Tibial artery (tissue), 4 donors: ENCODE data around the gene CEP295NL.

Source experiments
- DNase-seq, 2 donors: peaks; one replicate each; pipeline ENCODE4 v3.0.0-alpha.2; 2019
- H3K27ac ChIP-seq, 2 donors: fragments of 200-600 bp; sonication (generic) in 1 of 2; 1 replicate in 1 of 2; 2 replicates in 1 of 2; pipeline ENCODE4 v1.5.1; 2018 to 2019; ENCODE audit warnings: mild to moderate bottlenecking in 1 of 2
- H3K27me3 ChIP-seq, 2 donors: fragments of 200-600 bp; sonication (generic) in 1 of 2; one replicate each; pipeline versions ENCODE4 v1.5.1 to v1.6.0; 2016 to 2019
- H3K36me3 ChIP-seq, 3 donors: fragments of 200-600 bp; sonication (generic) in 2 of 3; one replicate each; pipeline ENCODE4 v1.5.1; 2016 to 2019; ENCODE audit warnings: mild to moderate bottlenecking in 2 of 3
- H3K4me1 ChIP-seq, 4 donors: fragments of 200-600 bp; sonication (generic) in 2 of 4; 1 replicate in 3 of 4; 2 replicates in 1 of 4; pipeline ENCODE4 v1.5.1; 2016 to 2019
- H3K4me3 ChIP-seq, 2 donors: fragments of 200-600 bp; sonication (generic) in 1 of 2; 1 replicate in 1 of 2; 2 replicates in 1 of 2; pipeline ENCODE4 v1.5.1; 2018 to 2019; ENCODE audit warnings: mild to moderate bottlenecking in 2 of 2
- H3K9me3 ChIP-seq, 3 donors: fragments of 200-600 bp; sonication (generic) in 1 of 3; one replicate each; pipeline ENCODE4 v1.5.1; 2016 to 2019
- intact Hi-C: fragments of 100-400 bp; cut with DNase I; formaldehyde crosslinking; loops from one replicate; pipeline ENCODE4 v1.15.0; 2023; ENCODE audit warnings: low total_unique reads
- TF ChIP-seq, protein P1 (sequence below), 2 experiments: fragments of 200-600 bp in 1 of 2; fragments of 450-650 bp in 1 of 2; IDR thresholded peaks; one replicate each; pipeline ENCODE4 v1.5.1; 2017 to 2019; ENCODE audit warnings: antibody characterized with exemption in 2 of 2, mild to moderate bottlenecking in 1 of 2, moderate library complexity in 1 of 2

The CEP295NL gene

DNA sequence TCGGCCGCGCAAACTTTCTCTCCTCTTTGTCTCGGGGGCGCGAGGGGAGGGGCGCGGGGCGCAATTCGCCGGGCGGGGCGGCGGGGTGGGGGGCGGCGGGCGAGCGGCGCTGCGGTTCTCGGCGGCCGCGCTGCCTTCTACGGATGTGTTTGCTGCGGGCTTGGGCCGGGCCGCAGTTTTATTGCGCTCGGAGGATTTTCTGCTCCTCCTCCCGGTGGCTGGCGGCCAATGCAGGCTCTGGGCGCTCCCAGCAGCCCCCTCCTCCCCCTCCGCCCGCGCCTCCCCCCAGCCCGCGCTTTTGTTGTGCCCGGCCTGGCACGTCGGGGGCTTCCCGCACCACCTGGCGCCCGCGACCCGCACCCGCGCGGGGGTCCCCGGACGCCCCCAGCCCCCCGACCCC lies 22.2 kb upstream of the CEP295NL start, which contains the start of gene TIMP2:
Gene TIMP2, minus strand, starts transcription at position 154 of the 400 bp plus-strand sequence. CDS start 299 bp downstream, outside the sequence.
- TF ChIP-seq, protein P1, sequence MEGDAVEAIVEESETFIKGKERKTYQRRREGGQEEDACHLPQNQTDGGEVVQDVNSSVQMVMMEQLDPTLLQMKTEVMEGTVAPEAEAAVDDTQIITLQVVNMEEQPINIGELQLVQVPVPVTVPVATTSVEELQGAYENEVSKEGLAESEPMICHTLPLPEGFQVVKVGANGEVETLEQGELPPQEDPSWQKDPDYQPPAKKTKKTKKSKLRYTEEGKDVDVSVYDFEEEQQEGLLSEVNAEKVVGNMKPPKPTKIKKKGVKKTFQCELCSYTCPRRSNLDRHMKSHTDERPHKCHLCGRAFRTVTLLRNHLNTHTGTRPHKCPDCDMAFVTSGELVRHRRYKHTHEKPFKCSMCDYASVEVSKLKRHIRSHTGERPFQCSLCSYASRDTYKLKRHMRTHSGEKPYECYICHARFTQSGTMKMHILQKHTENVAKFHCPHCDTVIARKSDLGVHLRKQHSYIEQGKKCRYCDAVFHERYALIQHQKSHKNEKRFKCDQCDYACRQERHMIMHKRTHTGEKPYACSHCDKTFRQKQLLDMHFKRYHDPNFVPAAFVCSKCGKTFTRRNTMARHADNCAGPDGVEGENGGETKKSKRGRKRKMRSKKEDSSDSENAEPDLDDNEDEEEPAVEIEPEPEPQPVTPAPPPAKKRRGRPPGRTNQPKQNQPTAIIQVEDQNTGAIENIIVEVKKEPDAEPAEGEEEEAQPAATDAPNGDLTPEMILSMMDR (IDR thresholded peaks at IDR 0.05): peak; percentile 3 to 23
- Histone ChIP-seq H3K4me1 (peaks cover 0 to 56% (median 46%) of the 10 kb centered on the region in 4 donors), H3K36me3 (no peaks in the 10 kb centered on the region), H3K4me3 (peak within 1 kb of the TSS; percentile 89 to 91), H3K27ac (peak within 1 kb of the TSS; percentile 96 to 98), H3K9me3 (no peaks in the 10 kb centered on the region), H3K27me3 (no peaks in the 10 kb centered on the region)
- intact Hi-C loops: no loop called here
- peak; percentile 88 to 95 for DNase-seq

DNA sequence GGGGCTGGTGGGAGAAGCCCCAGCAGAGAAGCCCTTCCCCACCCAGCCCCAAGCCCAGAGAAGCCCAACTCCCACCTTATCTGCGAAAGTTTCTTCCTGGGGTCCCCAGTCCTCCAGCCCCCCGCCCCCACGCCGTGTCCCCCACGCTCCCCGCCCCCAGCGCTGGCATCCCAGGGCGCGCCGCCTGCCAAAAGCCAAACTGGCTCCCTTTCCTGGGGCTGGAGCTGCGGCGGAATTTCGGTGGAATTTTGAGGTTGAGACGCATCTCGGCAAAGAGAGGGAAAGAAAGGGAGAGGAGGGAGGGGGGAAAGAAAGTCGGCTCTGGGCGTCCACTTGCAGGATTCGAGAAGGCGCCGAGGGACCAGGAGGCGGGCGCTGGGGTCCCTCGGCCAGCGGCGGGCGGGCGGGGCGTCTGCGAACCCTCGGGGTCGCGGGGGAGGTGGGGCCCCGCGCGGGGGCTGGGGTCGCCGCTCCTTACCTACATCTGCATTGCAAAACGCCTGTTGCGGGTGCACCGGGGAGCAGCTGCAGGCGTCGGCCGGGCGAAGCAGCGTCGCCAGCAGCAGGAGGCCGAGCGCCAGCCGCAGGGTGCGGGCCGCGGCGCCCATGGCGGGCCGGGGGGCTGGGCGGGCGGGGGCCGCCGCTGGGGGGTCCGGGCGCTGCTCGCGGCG lies 21.6 kb upstream of the CEP295NL start:
- Histone ChIP-seq H3K9me3 (no peaks in the 10 kb centered on the region), H3K4me3 (peak overlapping the region; percentile 89 to 91), H3K27me3 (no peaks in the 10 kb centered on the region), H3K27ac (peak overlapping the region; percentile 96 to 98), H3K36me3 (no peaks in the 10 kb centered on the region), H3K4me1 (peaks cover 0 to 62% (median 52%) of the 10 kb centered on the region in 4 donors)
- intact Hi-C loops: loop anchor here (5.0 kb wide), 2 partner anchors 42 to 48 kb away; no protein-coding TSS in a partner anchor
- TF ChIP-seq, protein P1 (IDR thresholded peaks at IDR 0.05): no peak
- no peak for DNase-seq

DNA sequence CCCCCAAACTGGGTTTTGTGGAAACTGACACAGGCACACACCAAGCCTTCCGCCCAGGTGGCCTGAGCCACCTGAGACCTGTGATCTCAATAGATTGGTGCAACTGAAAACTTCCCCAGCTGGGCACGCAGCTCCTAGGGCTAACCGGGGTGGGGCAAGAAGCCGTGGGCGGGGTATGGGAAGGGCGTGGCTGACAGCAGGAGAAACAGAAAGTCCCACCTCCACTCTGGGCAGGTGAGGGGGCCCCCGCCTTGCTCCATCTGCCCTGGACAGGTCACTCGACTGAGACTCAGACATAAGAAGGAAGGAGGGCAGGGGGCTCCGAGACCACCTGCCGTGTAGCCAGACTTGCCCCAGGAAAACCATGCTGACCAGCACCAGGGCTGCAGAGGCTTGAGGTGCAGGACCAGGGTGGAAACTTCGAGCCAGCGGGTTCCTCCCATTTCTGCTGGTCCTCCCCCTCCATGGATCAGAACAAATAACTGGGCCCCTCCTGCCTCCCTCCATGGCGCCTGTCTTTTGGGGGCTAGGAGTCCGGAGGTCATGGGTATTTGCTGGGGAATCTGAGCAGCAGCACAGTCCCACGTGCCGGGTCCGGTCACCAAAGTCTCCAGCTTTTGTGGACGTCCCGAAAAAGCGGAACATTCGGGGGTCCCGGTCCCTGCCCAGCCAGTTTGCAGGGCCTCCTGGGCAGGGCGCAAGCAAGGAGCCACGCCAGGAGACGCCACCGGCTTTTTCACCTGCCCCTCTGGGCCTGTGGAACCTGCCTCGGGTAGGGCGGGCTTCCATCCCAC lies 20.9 kb upstream of the CEP295NL start:
- intact Hi-C loops: loop anchor here (5.0 kb wide), 2 partner anchors 42 to 48 kb away; no protein-coding TSS in a partner anchor
- Histone ChIP-seq H3K27me3 (no peaks in the 10 kb centered on the region), H3K27ac (peak overlapping the region; percentile 96 to 98), H3K4me1 (peaks cover 0 to 68% (median 56%) of the 10 kb centered on the region in 4 donors), H3K36me3 (no peaks in the 10 kb centered on the region), H3K4me3 (peak overlapping the region; percentile 89 to 91), H3K9me3 (no peaks in the 10 kb centered on the region)
- peak; percentile 68 to 85 for DNase-seq
- TF ChIP-seq, protein P1 (IDR thresholded peaks at IDR 0.05): no peak

DNA sequence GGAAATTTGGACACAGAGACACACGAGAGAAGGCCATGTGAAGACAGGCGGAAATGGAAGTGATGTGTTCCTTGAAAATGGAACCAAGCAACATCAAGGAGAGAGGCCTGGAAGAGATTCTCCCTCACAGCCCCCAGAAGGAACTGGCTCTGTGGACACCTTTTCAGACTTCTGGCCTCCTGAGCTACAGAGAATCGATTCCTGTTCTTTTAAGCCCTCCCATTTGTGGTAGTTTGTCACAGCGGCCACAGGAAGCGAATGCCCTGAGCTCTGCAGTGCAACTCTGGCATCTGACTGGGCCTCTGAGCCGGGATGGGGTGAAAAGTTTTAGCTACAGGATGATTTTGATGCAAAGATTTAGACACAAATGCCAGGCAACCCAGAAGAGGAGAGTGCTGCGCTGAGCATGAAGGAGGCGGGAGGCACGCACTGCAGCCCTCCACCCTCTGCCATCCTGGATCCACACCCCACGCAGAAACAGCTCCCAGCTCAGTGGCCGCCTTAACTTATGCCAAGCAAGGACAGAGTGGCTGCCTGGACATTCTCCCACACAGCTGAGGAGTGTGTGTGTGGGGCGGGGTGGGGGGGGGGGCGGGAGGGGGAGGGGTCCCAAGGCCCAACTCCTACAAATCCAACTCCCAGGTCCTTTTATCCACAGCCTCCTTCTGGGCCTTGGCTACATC lies 20.0 kb upstream of the CEP295NL start:
- peaks cover 0 to 77% (median 65%) of the 10 kb centered on the region in 4 donors for H3K4me1 ChIP-seq
- H3K4me3 ChIP-seq: peak overlapping the region; percentile 89 to 91
- intact Hi-C loops: loop anchor here (5.0 kb wide), 2 partner anchors 41 to 49 kb away; no protein-coding TSS in a partner anchor
- H3K36me3 ChIP-seq: no peaks in the 10 kb centered on the region
- TF ChIP-seq, protein P1 (IDR thresholded peaks at IDR 0.05): no peak
- H3K27ac ChIP-seq: peak overlapping the region; percentile 96 to 98
- H3K9me3 ChIP-seq: no peaks in the 10 kb centered on the region
- H3K27me3 ChIP-seq: no peaks in the 10 kb centered on the region
- no peak for DNase-seq

DNA sequence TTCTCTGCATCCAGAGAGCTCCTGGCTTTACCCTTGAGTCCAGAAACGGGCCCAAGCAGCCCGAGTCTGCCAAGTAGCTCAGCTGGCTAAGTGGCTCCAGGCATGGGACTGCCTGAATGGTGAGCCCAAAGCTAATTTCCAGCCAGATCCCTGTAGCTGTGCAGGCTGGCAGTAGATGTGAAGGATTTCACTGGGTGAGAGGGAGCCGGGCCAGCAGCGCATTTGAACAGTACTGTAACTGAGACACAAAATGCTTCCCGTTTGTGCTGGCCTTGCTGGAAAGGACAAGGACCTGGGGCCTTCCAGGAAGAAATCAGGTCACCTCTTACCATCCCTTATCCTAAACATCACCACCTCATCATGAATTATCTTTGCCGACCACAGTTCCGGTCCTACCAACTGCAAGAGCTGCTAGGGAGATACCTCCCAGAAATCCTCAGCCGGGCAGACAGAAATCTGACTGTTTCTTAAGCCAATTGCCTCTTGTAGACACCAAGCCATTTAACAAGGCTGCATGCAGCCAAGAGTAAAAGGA lies 18.5 kb upstream of the CEP295NL start:
- H3K9me3 ChIP-seq: no peaks in the 10 kb centered on the region
- peak; percentile 35 to 82 for DNase-seq
- H3K27me3 ChIP-seq: no peaks in the 10 kb centered on the region
- TF ChIP-seq, protein P1 (IDR thresholded peaks at IDR 0.05): no peak
- peak overlapping the region; percentile 5 to 89 for H3K4me3 ChIP-seq
- H3K36me3 ChIP-seq: no peaks in the 10 kb centered on the region
- H3K27ac ChIP-seq: peak overlapping the region; percentile 96 to 98
- H3K4me1 ChIP-seq: peaks cover 0 to 79% (median 67%) of the 10 kb centered on the region in 4 donors
- intact Hi-C loops: loop anchor here (5.0 kb wide), 2 partner anchors 39 to 51 kb away; no protein-coding TSS in a partner anchor
